SHP77 (cell line): Measurements from ENCODE around the gene NUP210.

Experiments
- DNase-seq, 2 experiments: peaks; one replicate each; lab custom pipeline; 2025; lab: John Stamatoyannopoulos, UW

Gene NUP210

DNA sequence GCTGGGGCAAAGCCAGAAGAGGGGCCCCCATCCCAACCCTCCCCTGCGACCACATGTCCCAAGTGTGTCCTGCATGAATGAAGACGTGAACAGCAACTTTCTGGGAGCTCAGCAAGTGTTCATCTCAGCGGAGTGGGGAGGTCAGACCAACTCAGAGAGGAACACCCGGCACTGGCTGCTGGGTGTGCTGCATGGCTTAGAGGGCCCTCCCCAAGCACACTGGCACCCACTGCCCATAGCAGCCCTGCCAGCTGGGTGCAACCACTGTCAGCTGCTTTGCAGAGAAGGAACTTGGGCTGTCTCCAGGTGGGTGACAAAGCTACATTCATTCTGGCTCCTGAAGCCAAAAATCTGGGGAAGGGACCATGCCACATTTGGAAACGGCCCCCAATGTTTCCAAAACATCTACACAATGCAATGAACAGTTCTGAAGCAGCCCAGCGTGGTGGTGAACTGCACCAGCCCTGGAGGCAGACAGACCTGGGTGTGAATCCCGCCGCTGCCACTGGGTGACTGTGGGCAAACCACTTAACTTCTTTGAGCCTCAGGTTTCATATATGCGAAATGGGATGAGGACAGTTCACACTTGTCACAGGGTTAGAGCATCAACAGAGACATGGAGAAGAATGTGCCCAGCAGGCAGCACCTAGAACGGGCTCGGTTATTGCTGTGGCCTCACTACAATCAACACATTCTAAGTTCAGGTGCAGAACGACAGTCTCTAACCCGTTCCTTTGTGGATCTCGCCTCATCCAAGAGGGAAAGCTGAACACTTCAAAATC, 145.4 kb downstream of the NUP210 start:
- DNase-seq = no peak

DNA sequence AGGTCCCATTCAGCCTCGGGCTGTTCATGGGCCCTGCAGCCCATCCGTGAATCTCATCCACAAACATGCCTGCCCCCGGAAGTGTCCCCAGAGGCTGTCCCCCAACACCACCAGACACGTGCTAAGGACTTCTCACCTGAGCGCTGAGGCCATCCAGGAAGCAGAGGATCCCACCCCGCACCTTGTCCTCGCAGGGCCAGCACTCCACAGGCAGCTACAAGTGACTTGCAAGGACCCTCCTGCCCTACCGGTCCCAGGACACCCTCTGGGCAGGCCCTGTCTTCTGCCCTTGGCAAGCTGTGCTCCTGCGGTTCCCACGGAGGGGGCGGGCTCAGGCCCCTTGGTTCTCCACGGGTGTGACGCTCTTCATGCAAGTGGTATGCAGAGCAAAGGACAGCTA, 146.0 kb downstream of the NUP210 start:
- no peak for DNase-seq

DNA sequence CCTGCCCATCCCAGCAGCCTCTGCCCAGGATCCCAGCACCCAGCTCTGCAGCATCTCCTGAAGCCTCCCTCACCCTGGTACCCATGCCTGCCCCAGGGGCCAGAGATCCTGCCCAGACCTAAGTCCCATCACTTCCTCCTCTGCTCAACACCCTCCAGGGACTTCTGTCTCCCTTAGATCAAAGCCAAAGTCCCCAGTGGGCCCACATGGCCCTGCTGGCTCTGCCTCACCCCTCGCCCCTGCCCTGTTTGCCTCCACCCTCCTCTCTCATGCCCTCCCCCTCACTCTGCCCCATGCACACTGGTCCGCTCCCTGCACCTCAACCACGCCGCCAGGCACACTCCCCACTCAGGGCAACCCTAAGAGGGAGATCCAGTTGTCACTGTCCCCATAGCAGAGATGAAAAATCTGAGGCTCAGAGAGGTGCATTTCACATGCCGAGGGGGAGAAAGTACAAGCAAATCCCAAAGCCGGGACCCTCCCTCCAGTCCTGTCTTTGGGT, 146.5 kb downstream of the NUP210 start:
- DNase-seq = no peak

DNA sequence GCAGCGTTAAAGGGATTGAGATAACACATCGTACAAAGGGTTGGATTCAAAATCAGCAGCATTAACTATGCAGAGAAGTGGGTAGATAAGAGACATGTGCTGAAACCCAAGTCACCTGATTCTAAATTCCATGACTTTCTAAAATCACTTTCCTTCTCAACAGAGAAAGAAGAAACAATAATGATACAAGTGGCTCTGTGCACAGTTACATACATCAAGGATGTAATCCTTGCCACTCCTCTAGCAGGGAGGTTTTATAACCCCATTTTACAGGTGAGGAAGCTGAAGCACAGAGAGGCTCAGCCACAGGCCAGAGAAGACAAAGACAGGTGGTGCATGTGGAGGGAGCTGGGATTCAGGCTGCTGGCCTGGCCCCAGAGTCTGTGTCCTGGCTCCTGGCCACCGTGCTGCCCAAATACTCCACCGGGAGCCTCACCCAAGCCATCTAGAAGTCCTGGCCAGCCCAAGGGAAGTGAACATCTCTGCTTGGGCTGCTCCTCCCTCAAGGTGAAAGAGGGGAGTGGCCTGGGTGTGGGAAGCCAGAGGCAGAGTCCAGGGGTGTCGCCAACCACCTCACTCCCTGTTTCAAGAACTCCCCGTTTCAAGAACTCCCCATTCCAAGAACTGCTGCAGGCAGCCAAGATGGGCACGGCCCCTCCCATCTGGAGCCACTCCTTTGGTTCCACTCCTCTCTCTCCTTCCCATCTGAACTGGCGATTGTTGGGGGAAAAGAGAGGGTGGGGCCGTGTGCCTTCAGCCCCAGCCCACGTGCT, 147.1 kb downstream of the NUP210 start:
- no peak for DNase-seq

DNA sequence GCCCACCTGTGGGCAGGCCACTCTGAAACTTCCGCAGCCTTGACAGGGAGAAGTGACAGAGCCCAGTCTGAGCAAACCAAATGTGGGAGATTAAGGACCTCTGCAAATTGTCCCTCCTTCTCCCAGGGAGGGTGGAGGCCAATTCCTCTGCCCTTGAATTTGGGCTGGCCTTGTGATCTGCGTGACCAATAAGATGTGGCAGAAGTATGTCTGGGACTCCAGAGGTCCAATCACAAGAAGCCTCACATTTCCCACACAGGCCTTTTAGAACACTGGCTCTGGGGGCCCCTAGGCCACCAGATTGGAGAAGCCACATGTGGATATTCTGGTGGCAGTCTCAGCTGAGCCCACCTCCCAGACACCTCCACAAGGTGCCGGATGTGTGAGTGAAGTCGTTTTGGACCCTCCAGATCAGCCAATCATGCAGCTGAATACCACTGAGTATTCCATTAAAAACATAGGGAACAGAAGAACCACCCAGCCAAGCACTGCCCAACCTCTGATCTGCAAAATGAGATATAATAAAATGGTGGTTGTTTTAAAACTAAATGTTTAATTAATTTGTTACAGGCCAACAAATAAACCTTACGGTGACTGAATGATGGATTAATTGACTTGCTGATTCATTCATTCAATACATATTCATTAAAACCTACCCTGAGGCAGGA, 150.3 kb downstream of the NUP210 start:
- no peak for DNase-seq

DNA sequence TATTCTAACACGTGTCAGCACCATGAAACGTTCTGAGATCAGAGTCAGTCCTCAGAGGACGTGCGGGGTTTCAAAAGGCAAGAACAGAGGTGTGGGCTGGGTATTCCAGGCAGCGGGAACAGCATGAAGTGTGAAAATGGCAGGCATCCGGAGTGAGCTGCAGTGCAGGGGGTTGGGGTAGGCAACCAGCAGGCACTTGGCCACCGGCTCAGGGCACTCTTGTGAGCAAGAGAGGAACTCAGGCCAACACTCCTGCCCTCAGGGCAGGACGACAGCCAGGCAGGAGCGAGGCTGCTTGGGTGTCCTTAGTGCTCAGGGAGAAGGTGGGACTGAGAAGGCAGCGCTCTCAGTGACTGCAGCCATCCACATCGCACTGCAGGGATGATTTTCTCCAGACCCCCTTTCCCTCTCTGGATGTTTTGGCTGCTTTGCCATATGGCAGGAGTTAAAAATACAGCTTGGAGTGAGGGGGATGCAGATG, 151.1 kb downstream of the NUP210 start:
- DNase-seq = no peak

DNA sequence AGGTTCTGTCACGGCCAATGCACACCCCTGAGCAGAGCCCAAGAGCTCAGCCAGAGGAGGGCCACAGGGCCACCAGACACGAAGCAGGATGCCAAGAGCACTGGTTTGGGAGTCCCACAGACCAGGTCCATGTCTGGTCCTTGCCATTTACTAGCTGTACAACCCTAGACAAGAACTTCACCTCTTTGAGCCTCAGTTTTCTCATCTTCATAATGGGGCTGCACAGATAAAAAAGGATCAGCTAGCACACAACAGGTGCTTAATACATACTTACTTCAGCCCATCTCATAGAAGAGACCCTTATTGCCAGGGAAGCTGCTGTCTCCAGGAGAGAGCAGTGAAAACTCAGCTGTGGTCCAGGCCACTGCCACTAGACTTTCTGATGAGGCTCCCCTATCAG, 152.0 kb downstream of the NUP210 start:
- no peak for DNase-seq

DNA sequence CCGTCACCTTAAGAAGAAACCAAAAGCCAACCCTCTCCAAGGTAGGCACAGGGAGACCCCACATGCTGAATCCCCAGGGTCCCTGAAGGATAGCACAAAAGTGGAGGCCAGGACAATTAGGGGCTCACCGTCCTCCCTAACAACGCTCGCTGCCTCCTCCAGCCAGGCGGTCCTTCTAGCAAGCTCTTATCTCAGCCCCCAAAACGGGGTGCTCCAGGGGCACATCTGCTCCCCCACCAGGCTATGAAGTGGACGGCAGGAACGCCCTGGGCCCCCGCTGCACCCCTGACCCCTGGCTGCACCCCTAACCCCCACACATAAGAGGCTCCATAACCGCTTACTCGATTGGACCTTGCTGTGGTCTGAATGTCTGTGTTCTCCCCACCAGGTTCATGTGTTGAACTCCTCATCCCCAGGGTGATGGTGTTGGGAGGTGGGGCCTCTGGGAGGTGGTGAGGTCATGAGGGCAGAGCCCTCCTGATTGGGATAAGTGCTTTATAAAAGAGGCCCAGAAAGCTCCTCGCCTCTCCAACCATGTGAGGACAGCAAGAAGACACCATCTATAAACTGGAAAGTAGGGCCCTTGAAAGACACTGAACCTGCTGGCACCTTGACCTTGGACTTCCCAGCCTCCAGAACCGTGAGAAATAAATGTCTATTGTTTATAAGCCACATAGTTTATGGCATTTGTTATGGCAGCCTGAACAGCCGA, 153.3 kb downstream of the NUP210 start:
- no peak for DNase-seq
